Stomach (tissue), 9 donors: ENCODE results near the gene DUSP8. TPM values are rescaled to one million over a fixed set of nuclear protein-coding genes. Genes with fewer than 3 reads are reported as not detected.
A peak's percentile ranks its signal among the peaks of the same experiment; 100 is the strongest.

ENCODE experiments used
- DNase-seq, 2 donors: peaks; one replicate each; pipeline versions ENCODE4 v3.0.0 to v3.0.0-alpha.2; 2013 to 2019
- H3K27ac ChIP-seq, 5 donors: fragments of 200-600 bp in 4 of 5; sonication (generic) in 4 of 5; one replicate each; pipeline ENCODE4 v1.5.1; 2013 to 2019; ENCODE audit warnings: mild to moderate bottlenecking in 1 of 5, moderate library complexity in 1 of 5
- H3K27me3 ChIP-seq, 3 donors: fragments of 200-600 bp; sonication (generic); one replicate each; pipeline ENCODE4 v1.5.1; 2017 to 2019; ENCODE audit warnings: mixed run types in 1 of 3
- H3K36me3 ChIP-seq, 4 donors: fragments of 200-600 bp; sonication (generic); 1 replicate in 3 of 4; 2 replicates in 1 of 4; pipeline ENCODE4 v1.5.1; 2016 to 2019
- H3K4me1 ChIP-seq, 4 donors: fragments of 200-600 bp; sonication (generic); one replicate each; pipeline ENCODE4 v1.5.1; 2016 to 2019
- H3K4me3 ChIP-seq, 4 donors: fragments of 200-600 bp; sonication (generic) in 3 of 4; one replicate each; pipeline ENCODE4 v1.5.1; 2016 to 2019; ENCODE audit warnings: mild to moderate bottlenecking in 1 of 4
- H3K9me3 ChIP-seq, 4 donors: fragments of 200-600 bp; sonication (generic); one replicate each; pipeline ENCODE4 v1.5.1; 2016 to 2019
- CTCF ChIP-seq, 7 experiments: fragments of 450-650 bp in 4 of 7; fragments of 200-600 bp in 3 of 7; sonication (generic) in 3 of 7; IDR thresholded peaks; one replicate each; pipeline ENCODE4 v1.5.1; 2016 to 2019; ENCODE audit warnings: antibody characterized with exemption in 7 of 7, control low read depth in 2 of 7, mild to moderate bottlenecking in 1 of 7
- EP300 ChIP-seq: sonication (generic); formaldehyde crosslinking; IDR thresholded peaks from one replicate; pipeline ENCODE4 v1.6.1; 2017; ENCODE audit warnings: antibody characterized with exemption
- POLR2A ChIP-seq, 4 donors: fragments of 450-650 bp; IDR thresholded peaks; one replicate each; pipeline ENCODE4 v1.6.1; 2016; ENCODE audit warnings: antibody characterized with exemption in 4 of 4, control low read depth in 2 of 4, mild to moderate bottlenecking in 1 of 4, moderate library complexity in 1 of 4
- POLR2AphosphoS5 ChIP-seq, 3 donors: sonication (generic); formaldehyde crosslinking; IDR thresholded peaks; one replicate each; pipeline ENCODE4 v1.6.1; 2016; ENCODE audit warnings: antibody characterized with exemption in 3 of 3
- WGBS, 5 donors: extraction: QIAGEN DNeasy Blood & Tissue Kit in 3 of 5; methylation state at CpG; one replicate each; pipeline versions ENCODE4 v1.1.5 to v1.1.7; 2013 to 2018; 5-methylcytosine and 5-hydroxymethylcytosine counted together
- intact Hi-C: fragments of 100-400 bp; cut with DNase I; formaldehyde crosslinking; loops from one replicate; pipeline ENCODE4 v1.15.1; 2023; ENCODE audit warnings: low total_unique reads
- polyA plus RNA-seq, 3 donors: library from polyadenylated mRNA; stranded (reverse); fragments of 200-250 nt; gene quantifications; one replicate each; pipeline ENCODE4 v1.2.3, GENCODE V29; 2013
- total RNA-seq, 5 donors: library from RNA; depleted of rRNA; stranded (reverse); fragments of >200 nt; gene quantifications; one replicate each; pipeline versions ENCODE4 v1.1.0 to v1.2.3, GENCODE V29; 2014 to 2016
- donor health status: healthy with polysubstance abuse.
- donor health status: Bipolar disorder and iron deficiency.
- donor health status: healthy.

DUSP8 gene
- total and polyA plus RNA-seq, 8 donors = 0.58 to 31.6 (median 2.6) TPM

GRCh38 chr11:1553808-1554594 lies 18.1 kb downstream of the DUSP8 start:
- DNase-seq = peak; percentile 78 to 94
- H3K9me3 ChIP-seq = no peaks in the 10 kb centered on the region
- H3K4me3 ChIP-seq = no peak overlapping the region
- intact Hi-C loops = no loop called here
- H3K4me1 ChIP-seq = peaks cover 16 to 46% (median 31%) of the 10 kb centered on the region in 4 donors
- peak overlapping the region in 2 of 5 donors; percentile 8 to 53 for H3K27ac ChIP-seq
- WGBS, 5 donors = 27 to 60% (median 41%) methylated on average over 19 to 20 of the region's 20 CpGs
- TF ChIP-seq POLR2AphosphoS5 (IDR thresholded peaks at IDR 0.05) = no peak
- TF ChIP-seq CTCF (IDR thresholded peaks at IDR 0.05) = peak in 4 of 7 experiments; percentile 14 to 68 (median 53)
- no peak for TF ChIP-seq EP300
- no peak for TF ChIP-seq POLR2A (IDR thresholded peaks at IDR 0.05)
- H3K36me3 ChIP-seq = peaks cover 0 to 10% (median 8%) of the 10 kb centered on the region in 4 donors
- peaks cover 0 to 48% (median 0%) of the 10 kb centered on the region in 3 donors for H3K27me3 ChIP-seq

- H3K4me3 ChIP-seq = no peak overlapping the region
- no peaks in the 10 kb centered on the region for H3K36me3 ChIP-seq
- TF ChIP-seq EP300 (no peak), CTCF (IDR thresholded peaks at IDR 0.05) (no peak), POLR2AphosphoS5 (IDR thresholded peaks at IDR 0.05) (no peak), POLR2A (IDR thresholded peaks at IDR 0.05) (no peak)
- intact Hi-C loops = no loop called here
- peaks cover 0 to 73% (median 33%) of the 10 kb centered on the region in 3 donors for H3K27me3 ChIP-seq
- peak in 1 of 2 donors; percentile 53 for DNase-seq
- no peaks in the 10 kb centered on the region for H3K9me3 ChIP-seq
- H3K4me1 ChIP-seq = peaks cover 30 to 44% (median 39%) of the 10 kb centered on the region in 4 donors
- peak overlapping the region in 4 of 5 donors; percentile 39 to 87 (median 70) for H3K27ac ChIP-seq
- WGBS, 5 donors = 75 to 85% (median 82%) methylated on average over 11 to 13 of the region's 13 CpGs
These were observed 22.4 kb downstream of the DUSP8 start for GRCh38 chr11:1549338-1550330.

- 7 to 15% (median 8%) methylated on average over 32 to 34 of the region's 34 CpGs for WGBS, 5 donors
- peak overlapping the region; percentile 21 to 56 (median 26) for H3K4me3 ChIP-seq
- TF ChIP-seq EP300 = peak; percentile 39
- peak; percentile 54 to 80 (median 62) for TF ChIP-seq POLR2AphosphoS5 (IDR thresholded peaks at IDR 0.05)
- no peak for TF ChIP-seq POLR2A (IDR thresholded peaks at IDR 0.05)
- intact Hi-C loops = no loop called here
- H3K27ac ChIP-seq = peak overlapping the region; percentile 57 to 87 (median 65)
- DNase-seq = peak; percentile 86 to 95
- peaks cover 0 to 73% (median 33%) of the 10 kb centered on the region in 3 donors for H3K27me3 ChIP-seq
- peaks cover 30 to 34% (median 32%) of the 10 kb centered on the region in 4 donors for H3K4me1 ChIP-seq
- H3K36me3 ChIP-seq = no peaks in the 10 kb centered on the region
- no peaks in the 10 kb centered on the region for H3K9me3 ChIP-seq
These were observed 23.6 kb downstream of the DUSP8 start for GRCh38 chr11:1548221-1549070.

- Histone ChIP-seq H3K4me1 (peaks cover 30 to 34% (median 32%) of the 10 kb centered on the region in 4 donors), H3K27me3 (peaks cover 0 to 72% (median 33%) of the 10 kb centered on the region in 3 donors), H3K27ac (peak overlapping the region in 4 of 5 donors; percentile 61 to 87 (median 70)), H3K9me3 (no peaks in the 10 kb centered on the region), H3K36me3 (no peaks in the 10 kb centered on the region), H3K4me3 (peak overlapping the region; percentile 35 to 56 (median 44))
- DNase-seq = no peak
- TF ChIP-seq EP300 (no peak), POLR2AphosphoS5 (IDR thresholded peaks at IDR 0.05) (no peak), POLR2A (IDR thresholded peaks at IDR 0.05) (no peak), CTCF (IDR thresholded peaks at IDR 0.05) (no peak)
- 9 to 17% (median 13%) methylated on average over 25 to 33 of the region's 33 CpGs for WGBS, 5 donors
- intact Hi-C loops = no loop called here
These were observed 24.5 kb downstream of the DUSP8 start for GRCh38 chr11:1547467-1548098.
